HG03571 (cell line): ENCODE results near the gene TDRD12.
"Not testable (repeated sequence)": the region's sequence is repeated elsewhere in the genome, so short reads cannot be mapped to it uniquely, and the experiment has no call there.

Experiments
- ATAC-seq: cut with Tn5 transposase; IDR thresholded peaks from one replicate; pipeline ENCODE4 v1.9.1; 2021; ENCODE audit not compliant: unreplicated experiment

The TDRD12 gene

DNA sequence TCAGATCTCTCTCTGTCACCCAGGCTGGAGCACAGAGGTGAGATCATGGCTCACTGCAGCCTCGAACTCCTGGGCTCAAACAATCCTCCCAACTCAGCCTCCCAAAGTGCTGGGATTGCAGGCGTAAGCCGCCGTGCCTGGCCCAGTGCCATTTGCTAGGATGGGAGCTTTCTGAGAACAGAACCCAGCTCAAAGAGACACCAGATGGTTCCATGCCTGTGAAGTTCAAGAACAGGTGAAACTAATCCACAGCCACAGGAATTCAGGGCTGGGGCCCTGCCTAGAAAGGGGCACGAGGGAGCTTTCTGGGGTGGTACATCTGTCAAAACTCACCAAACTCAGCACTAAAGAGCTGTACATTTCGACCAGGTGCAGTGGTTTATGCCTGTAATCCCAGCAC, 145.8 kb downstream of the TDRD12 start:
- no peak for ATAC-seq

DNA sequence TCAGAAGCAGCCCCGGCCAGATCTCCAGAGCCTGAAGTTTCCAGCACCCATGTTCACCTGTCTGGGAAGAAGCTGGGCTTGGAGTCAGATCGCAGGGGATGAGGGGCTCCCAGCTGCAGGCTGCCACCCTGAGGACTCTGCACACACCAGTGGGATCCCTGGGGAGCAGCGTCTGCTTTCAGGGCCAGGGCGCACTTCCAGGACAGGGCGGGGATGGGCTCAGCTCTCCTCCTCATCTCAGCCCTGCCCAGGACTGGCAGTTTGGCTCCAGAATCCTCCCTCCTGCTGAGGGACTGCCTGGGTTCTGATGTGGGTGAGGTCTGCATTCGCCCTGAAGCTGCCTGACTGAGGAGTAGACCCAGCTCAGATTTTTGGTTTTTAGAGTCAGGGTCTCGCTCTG, 146.5 kb downstream of the TDRD12 start:
- no peak for ATAC-seq

DNA sequence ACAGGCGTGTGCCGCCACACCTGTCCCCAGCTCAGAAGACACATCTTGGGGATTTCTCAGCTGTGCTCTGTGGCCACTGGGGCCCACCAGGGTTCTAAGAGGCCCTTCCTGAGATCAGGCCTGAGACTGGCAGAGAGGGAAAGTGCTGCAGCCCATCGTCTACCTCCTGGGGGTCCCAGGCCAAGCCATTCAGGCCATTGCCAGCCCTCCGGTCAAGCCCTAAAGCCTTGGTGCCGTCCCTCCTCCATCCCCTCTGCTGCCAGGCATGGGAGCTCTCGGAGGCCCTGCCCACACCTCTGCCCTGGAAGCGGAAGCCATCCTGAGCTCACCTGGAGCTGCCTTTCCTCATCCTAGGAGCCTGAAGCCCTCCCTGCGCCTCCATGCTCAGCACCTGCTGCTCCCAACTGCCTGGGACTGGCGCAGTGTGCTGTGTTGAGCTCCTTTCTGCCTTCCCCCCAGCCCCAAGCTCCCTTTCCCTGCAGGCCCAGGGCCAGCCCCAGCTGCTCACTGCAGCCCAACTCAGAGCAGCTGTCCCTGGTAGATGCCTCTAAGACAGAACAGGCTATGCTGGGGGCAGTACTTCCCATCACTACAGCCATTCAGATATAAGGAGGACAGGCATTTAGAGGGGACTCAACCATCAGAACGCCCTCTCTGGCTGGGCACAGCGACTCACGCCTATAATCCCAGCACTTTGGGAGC, 147.1 kb downstream of the TDRD12 start:
- ATAC-seq = no peak

DNA sequence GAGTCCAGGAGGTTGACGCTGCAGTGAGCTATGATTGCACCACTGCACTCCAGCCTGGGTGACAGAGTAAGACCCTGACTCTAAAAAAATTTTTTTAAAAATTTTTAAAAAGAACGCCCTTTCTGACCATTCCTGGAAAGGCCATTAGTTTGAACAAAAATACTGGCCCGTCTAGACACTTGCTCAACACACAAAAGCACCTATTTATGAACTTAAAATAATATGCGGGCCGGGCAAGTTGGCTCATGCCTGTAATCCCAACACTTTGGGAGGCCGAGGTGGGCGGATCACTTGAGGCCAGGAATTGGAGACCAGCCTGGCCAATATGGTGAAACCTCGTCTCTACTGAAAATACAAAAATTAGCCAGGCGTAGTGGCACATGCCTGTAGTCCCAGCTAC, 147.9 kb downstream of the TDRD12 start:
- ATAC-seq = not testable (repeated sequence)

DNA sequence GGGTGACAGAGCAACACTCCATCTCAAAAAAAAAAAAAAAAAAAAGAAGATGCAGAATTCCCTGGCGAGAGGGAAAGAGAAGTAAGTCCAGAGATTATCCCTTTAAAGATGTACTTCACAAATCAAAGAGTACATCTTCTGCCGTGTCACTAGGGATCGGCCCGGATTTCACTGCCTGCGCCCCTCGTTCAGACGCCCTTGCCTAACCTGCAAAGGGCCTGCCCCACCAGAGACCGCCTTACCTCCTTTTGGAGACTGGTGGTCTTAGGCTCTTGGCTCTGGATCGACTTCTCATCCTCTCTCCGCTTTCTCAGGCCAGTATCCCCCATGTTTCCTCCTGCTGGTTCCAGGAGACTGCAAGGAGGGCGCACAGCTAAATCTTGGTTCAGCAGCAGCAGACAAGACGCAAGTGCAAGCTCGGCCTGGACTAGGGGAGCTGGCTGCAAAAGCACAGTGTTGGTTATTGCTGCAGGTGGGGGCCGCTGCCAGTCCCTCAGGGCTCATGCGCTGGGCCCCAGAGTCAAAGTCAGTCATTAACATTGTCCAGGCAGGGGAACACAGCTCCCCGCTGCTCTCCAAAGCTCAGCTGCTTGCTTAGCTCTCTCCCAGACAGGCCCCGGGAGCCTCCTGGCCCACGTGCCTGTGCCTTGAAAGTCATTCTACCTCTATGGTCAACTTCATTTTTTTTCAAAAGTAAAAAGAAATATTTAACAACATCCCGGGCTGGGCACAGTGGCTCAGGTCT, 148.8 kb downstream of the TDRD12 start:
- no peak for ATAC-seq

DNA sequence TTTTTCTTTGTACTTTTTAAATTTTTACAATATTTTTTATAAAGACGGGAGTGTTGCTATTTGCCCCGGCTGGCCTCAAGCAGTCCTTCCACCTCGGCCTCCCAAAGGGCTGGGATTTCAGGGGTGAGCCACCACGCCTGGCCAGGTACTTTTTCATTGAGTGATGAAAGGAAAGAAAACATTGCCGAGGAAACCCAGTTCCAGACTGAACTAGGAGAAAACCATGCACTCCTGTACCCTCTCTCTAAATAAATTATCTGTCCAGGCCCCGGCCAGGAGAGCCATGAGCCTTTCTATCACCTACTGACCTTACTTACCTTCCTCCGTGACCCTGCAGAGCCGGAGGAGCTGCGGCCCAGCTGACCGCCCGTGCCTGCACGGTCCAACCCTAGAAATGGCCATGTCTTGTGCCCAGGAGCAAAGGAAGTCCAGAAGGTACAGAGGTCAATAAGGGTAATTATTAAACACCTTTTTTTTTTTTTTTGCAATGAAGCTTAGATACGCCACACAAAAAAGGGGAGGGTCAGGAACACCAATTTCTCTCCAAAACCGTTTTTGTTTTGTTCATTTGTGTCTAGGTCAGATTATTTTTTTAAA, 149.9 kb downstream of the TDRD12 start, which contains the start of gene SLC7A9:
Gene SLC7A9, minus strand, starts transcription at position 399 of the 597 bp plus-strand sequence. CDS start 1,233 bp downstream, outside the sequence.
- ATAC-seq = no peak

DNA sequence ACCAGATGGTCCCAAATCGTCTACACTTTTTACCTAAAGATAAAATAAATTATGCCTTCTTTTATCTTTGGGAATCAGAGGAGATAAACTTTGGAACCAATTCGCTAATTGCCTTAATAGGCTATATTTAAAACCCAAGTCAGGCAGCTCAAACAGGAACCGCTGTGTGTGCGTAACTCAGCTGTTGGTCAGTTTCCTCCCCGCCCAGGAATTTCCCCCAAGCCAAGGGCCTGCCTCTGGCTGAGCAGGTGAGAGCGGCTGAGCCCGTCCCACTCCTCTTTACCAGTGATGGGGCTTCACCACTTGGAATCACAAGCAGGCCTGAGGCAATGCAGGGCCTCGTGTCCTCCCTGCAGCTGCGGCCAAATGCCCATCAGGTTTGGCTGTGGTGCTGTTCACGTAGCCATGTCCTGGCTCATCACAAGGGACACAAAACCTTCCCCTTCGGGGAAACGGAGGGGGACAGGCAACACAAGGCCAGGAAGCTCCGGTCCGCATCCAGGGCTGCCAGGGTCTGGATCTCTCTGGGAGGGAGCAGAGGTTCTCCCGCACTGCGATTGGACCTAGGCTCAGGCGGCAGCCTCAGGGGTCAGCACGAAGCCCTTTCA, 150.5 kb downstream of the TDRD12 start:
- no peak for ATAC-seq

DNA sequence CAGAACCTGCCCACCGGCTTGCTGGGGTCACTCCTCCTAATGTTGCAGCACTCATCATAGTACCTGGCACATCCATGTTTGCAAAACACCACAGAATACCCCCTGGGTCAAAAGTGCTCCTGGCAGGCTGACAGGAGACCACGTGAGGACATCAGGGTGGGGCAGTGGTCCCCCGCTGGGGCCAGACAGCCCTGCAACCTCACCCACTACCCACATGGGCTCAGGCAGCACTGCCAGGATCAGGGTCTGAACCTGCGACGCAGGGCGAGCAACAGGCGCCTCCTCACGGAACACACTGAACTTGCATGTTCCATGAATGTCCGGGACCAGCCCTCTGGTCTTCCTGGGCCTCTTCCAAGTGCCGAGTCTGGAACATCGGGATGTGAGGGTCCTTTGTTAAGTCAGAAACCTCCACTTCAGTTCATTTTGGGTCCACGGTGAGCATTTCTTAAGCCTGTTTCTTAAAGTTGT, 151.4 kb downstream of the TDRD12 start:
- ATAC-seq = no peak

DNA sequence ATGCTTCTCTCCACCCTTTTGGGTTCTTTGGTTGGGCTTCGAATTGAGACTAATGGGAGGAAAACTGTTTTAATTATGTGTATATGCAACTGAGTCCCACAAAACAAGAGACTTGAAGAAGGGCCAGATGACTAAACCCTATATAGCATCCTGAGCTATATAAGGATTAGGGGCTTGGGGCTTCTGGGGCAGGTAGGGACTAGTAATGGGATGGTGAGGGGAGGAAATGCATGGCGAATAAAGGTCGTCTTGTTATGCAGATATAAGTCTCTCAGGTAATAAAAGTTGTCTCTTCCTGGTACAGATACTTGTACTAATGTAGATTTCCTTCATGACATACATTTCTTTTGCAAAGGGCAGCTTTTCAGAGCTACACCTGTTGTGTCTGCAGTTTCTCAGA, 152.8 kb downstream of the TDRD12 start:
- no peak for ATAC-seq

DNA sequence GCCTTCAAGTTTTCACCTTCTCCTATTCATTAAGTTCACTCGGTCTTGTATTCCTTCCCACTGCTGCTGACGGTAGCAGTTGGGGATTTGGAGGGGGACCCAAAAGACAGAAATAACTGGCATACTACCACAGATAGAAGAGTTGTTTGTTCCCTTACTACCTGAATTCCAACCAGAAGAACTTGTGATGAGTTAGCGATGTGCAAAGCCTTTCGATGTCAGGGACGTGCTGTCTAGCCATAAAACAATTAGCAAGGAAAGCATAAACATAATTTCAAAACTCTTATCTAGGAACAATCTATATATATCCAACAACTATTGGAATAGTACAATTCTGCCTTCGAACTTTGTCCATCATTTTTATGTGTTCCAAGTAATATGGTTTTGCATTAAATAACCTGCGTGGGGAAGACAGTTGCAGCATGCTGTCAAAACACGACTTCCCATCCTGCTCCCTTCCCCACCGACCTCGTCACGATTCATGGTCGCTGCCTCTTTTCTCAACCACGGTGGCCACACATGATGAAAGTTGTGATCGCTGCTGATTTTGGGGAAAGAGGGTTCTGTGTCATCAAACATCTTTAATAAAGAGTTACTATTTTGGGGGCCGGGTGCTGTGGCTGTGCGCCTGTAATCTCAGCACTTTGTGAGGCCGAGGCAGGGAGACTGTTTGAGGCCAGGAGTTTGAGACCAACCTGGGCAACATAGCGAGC, 153.8 kb downstream of the TDRD12 start:
- no peak for ATAC-seq

DNA sequence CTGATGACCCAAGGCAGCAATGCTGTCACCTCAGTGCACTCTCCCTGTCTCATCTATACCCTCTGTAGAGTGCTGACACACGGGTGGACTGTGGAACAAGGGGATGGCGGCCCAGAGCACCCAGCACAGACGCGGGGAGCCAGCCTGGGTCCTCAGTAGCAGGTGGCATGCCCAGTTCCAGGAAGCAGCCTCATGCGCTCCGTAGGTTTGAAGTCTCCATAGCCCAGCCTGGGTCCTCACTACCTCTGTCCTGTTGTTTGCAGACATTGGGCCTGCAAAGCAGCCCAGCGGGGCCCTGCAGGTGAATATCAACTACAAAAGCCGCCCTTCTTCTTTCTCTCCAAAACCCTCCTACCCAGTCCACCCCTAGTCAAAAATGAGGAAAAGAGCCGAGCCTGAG, 155.0 kb downstream of the TDRD12 start:
- ATAC-seq = no peak

DNA sequence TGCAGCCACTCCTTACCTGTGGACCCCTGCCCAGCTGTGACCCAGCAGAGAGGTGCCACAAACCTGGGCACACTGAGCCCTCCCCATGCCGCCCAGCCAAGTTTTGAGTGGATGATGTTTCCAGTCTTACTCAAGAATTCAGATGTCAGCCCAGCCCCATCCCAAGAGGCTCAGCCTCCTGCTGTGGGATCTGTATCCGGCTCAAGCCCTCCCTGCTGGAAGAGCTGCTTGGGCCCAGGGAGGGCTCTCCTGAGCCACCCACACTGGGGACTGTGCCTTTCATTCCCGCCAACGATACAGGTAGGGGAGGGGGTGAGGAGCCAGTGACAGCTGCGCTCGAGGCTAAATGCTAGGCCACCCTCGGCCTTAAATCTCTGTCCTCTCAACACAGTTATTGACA, 155.9 kb downstream of the TDRD12 start:
- ATAC-seq = no peak

DNA sequence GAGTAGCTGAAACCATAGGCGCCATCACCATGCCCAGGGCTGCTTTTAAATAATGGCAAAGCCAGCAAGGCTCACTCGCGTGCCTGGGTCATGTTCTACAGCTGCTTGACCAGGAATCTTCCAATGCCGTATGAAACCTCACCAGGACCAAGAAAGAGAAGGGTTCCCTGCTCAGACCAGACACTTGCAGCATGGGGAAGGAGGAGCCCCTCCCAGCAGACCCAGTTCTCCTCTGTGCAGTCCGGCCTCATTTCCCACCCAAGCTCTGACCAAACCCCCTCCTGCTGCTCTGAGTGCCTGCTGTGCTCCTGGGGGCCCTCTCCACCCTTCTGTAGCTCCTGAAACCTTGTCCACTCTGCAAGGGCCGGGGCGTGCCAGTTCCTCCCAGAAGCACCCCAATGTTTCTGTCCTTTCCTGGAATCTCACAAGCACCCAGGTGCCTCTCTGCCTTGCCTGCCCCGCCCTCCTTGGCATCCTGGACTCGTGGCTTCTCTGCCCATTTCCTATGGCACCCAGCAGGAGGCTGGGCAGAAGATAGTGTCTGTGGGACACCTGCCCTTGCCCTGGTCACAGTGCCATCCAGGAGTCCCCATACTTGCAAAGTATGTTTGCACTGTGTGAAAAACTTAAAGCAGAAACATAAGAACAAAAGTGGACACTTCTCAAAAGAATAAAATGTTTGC, 156.8 kb downstream of the TDRD12 start:
- ATAC-seq = no peak

DNA sequence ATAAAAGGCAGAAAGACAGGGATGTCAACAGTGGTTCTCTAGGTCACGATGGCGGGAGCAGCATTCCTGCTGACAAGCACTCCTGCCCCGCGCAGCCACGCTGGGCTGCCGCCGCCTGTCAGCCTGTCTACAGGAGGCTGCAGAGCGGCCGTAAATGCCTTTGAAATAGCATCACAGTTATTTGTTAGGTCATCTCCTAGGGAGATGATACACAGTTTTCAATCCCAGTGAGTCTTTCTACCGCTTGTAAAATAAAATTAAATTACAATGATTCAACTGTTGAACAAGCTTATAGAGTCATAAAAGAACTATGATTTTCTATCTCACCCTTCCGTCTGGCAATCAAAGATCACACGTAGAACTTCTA, 157.3 kb downstream of the TDRD12 start:
- ATAC-seq = no peak
